ENCODE measurements around the gene STAG2.
A peak's percentile ranks its signal among the peaks of the same experiment; 100 is the strongest.

STAG2 gene

GRCh38 chrX:123975180-123975579 is 13.7 kb downstream of the STAG2 start:
- no peak for DNase-seq

GRCh38 chrX:123976706-123977316 is 15.3 kb downstream of the STAG2 start:
- DNase-seq: peak in 1 of 2 experiments; percentile 2

GRCh38 chrX:123983240-123983639 is 21.7 kb downstream of the STAG2 start:
- DNase-seq: no peak

GRCh38 chrX:123986377-123986776 is 24.9 kb downstream of the STAG2 start:
- no peak for DNase-seq

GRCh38 chrX:123988423-123989111 is 27.1 kb downstream of the STAG2 start:
- DNase-seq: no peak

GRCh38 chrX:123989235-123989634 is 27.7 kb downstream of the STAG2 start:
- no peak for DNase-seq

GRCh38 chrX:123990169-123990568 is 28.7 kb downstream of the STAG2 start:
- DNase-seq: no peak

- DNase-seq: no peak
Observed at GRCh38 chrX:123990602-123991001, 29.1 kb downstream of the STAG2 start.

- no peak for DNase-seq
Observed at GRCh38 chrX:123993326-123993725, 31.8 kb downstream of the STAG2 start.

GRCh38 chrX:123993904-123994635 is 32.6 kb downstream of the STAG2 start:
- no peak for DNase-seq

GRCh38 chrX:123994730-123995129 is 33.2 kb downstream of the STAG2 start:
- DNase-seq: no peak

- no peak for DNase-seq
Observed at GRCh38 chrX:124001581-124001980, 40.1 kb downstream of the STAG2 start.

GRCh38 chrX:124005228-124005627 is 43.7 kb downstream of the STAG2 start:
- no peak for DNase-seq

- DNase-seq: no peak
Observed at GRCh38 chrX:124010157-124010556, 48.7 kb downstream of the STAG2 start.

GRCh38 chrX:124010566-124010965 is 49.1 kb downstream of the STAG2 start:
- DNase-seq: no peak

- DNase-seq: no peak
Observed at GRCh38 chrX:124015721-124016120, 54.2 kb downstream of the STAG2 start.

GRCh38 chrX:124016825-124017224 is 55.3 kb downstream of the STAG2 start:
- DNase-seq: no peak

GRCh38 chrX:124018023-124018422 is 56.5 kb downstream of the STAG2 start:
- DNase-seq: no peak

GRCh38 chrX:124023838-124024238 is 62.3 kb downstream of the STAG2 start:
- no peak for DNase-seq

GRCh38 chrX:124026529-124026928 is 65.0 kb downstream of the STAG2 start:
- DNase-seq: no peak

GRCh38 chrX:124028182-124028581 is 66.7 kb downstream of the STAG2 start:
- DNase-seq: no peak

- no peak for DNase-seq
Observed at GRCh38 chrX:124030520-124030919, 69.0 kb downstream of the STAG2 start.

- DNase-seq: no peak
Observed at GRCh38 chrX:124033821-124034220, 72.3 kb downstream of the STAG2 start.

GRCh38 chrX:124035657-124036056 is 74.2 kb downstream of the STAG2 start:
- no peak for DNase-seq

All from NCI-H446 (cell line).